T-helper 1 cell treated with Interleukin-12 subunit alpha and Interleukin-12 subunit beta and Interleukin-4 antibody, amounts not matched to agents 30 ng/mL and 1 ng/mL, for 36 hours (primary cell): ENCODE measurements around the gene LZTS3. TPM values are rescaled to one million over a fixed set of nuclear protein-coding genes. Genes with fewer than 3 reads are reported as not detected.
"Not testable (repeated sequence)": the region's sequence is repeated elsewhere in the genome, so short reads cannot be mapped to it uniquely, and the experiment has no call there.

Source experiments
- intact Hi-C: fragments of 100-400 bp; cut with micrococcal nuclease; formaldehyde crosslinking; loops from one replicate; pipeline ENCODE4 v1.15.1; 2024
- total RNA-seq: library from RNA; stranded (reverse); gene quantifications from 2 replicates; pipeline ENCODE4 v1.2.3, GENCODE V29; 2022

The LZTS3 gene
- 0.69 and 0.88 TPM in 2 replicates for total RNA-seq

DNA sequence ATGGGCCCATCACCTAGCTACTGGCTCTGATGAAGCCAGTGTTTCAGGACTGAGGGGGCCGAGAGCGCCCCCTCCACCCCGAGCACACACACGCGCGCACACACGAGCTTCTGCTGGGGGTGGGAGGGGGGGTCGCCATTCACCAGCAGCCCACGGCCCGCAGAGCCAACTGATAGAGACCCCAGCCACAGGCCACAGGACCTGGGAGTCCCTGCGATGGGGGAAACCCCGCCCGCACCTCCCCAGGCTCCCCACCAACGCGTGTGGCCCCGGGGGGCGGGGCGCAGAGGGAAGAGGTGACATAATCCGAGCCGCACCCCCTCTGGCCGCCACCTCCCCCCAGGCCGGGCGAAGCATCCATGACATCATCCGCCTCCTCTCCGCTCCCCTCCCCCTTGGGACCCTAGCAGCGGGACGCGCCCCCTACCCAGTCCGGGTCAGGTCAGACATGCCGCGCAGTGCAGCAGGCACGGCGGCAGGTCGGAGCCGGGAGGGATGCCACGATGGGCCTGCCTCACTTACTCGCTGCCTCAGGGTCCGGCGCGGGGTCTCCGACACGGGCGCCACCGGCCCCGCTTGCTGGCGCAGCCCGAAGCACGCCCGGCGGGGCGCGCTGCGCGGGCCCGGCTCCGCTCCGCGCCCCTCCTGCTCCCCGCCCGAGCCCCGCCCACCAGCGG lies at the start of gene LZTS3:
LZTS3 (minus strand) TSS at position 617 of the 677 bp plus-strand sequence. CDS start 6,386 bp downstream, outside the sequence.
- intact Hi-C loops = loop anchor here (1.0 to 5.0 kb wide), 10 partner anchors 14 to 1071 kb away; partner anchors contain the start of genes DDRGK1, FASTKD5, ITPA and NOP56

DNA sequence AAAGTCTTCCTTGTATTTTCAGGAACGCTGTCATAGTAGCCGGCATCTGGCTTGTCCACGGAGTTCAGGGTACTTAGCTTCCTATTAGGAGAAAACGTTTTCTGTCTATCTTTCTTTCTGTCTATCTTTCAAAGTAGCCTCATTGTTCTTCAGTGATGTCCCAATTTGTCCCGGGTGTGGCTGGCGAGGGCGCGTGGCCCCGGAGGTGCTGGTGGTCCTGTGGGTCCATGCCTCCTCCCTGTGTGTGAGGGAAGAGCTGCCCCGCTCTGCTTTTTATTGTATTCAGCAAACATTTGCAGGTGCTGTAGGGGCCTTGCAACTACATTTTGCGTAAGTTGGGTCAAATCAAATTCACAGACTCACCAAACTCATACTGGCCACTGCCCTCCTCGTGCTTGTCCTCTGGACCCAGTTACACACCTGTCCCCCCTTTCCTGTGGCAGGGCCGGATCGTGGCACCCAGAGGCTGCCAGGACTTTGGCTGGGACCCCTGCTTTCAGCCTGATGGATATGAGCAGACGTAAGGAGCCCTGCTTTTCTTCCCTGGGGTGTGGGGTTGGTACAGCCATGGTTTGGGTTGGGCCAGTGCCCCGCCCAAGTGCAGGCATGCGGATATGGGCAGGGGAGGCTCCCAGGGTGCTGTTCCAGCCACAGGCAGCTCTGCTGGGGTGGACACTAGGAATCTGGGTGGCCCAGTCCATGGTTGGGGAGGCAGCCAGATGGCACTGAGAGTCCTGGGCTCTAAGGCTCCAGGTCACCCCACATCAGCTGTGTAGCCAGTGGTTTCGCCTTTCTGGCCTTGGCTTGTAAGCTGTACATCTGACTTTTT lies 48.3 kb upstream of the LZTS3 start:
- intact Hi-C loops = loop anchor here (2.0 kb wide), 1 partner anchor 13 kb away; the partner anchor contains the start of gene ITPA

GRCh38 chr20:3218307-3218988 lies 45.1 kb upstream of the LZTS3 start:
- intact Hi-C loops = loop anchor here (1.0 to 2.0 kb wide), 6 partner anchors 20 to 252 kb away; partner anchors contain the start of gene ATRN

DNA sequence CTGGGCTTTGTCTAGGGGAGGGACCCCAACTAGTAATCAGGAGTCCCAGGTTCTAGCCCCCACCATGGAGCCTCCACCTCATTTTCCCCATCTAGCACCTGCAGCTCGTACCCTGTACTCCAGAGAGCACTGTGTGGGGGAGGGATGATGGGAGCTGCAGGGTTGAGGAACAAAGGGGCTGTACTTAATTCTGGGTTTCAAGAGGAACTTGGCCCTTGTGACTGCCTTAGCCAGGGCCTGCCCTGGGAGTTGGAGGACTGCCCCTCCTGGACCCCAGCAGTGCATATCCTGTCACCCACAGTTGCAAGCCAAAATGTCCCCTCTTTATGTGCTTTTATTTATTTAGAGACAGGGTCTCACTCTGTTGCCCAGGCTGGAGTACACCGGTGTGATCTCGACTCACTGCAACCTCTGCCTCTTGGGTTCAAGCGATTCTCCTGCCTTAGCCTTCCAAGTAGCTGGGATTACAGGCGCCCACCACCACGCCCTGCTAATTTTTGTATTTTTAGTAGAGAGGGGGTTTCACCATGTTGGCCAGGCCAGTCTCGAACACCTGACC lies 42.1 kb upstream of the LZTS3 start:
- intact Hi-C loops = not testable (repeated sequence)

GRCh38 chr20:3213226-3213625 lies 39.9 kb upstream of the LZTS3 start:
- intact Hi-C loops = no loop called here

DNA sequence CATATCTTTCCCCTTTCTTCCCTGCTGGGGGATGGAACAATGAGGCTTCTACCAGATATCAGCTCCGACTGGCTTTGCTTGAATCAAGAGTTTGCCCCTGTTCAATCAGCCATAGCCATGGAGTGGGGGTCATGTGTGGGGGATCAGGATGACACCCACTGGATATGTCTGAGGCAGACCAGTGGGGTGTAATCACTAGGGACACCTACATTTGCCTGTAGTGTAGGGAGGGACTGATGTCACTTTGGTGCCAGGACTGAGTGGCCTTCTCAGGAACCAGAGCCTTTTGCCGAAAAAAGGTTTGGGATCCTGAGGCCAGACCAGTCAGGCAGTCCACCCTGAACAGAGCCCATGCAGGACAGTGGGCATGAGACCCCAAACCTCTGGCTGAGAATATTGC lies 37.0 kb upstream of the LZTS3 start:
- intact Hi-C loops = no loop called here

- intact Hi-C loops = loop anchor here (1.0 to 10.0 kb wide), 5 partner anchors 13 to 705 kb away; partner anchors contain the start of genes LZTS3 and ZNF343
These were observed 36.6 kb upstream of the LZTS3 start for GRCh38 chr20:3209946-3210317.

DNA sequence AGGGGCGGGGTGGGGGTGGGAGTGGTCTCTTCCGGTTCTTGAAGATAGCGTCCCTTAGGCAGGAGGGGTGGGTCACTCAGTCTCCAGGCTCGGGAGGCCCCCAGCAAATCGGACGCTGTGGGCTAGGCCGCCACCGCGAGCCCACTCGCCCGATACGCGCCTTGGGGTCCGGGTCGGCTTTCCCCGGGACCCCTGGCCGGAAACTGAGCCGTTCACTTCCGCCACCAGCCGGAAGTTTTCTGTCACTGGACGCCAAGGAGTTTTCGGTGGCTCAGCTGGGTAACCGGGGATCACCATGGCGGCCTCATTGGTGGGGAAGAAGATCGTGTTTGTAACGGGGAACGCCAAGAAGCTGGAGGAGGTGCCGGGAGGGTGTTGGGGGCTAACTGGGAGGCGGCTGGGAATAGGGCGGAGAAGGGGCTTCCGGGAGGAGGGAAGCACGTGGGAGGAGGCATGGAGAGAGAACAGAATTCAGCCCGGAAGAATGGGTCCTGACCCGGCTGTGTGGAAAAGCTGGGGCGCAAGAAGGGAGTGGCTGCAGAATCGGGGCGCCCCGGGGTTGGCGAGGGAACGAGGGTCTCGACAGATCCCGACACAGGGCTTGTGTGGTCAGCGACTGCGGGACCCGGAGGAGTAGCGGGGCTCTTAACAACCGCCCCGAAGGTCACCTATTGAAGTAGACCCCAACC lies 36.1 kb upstream of the LZTS3 start, which contains the start of gene ITPA:
ITPA (plus strand) TSS at position 242 of the 689 bp plus-strand sequence; CDS start at position 296, 54 bp downstream.
- intact Hi-C loops = loop anchor here (1.0 to 10.0 kb wide), 5 partner anchors 13 to 705 kb away; partner anchors contain the start of genes LZTS3 and ZNF343

DNA sequence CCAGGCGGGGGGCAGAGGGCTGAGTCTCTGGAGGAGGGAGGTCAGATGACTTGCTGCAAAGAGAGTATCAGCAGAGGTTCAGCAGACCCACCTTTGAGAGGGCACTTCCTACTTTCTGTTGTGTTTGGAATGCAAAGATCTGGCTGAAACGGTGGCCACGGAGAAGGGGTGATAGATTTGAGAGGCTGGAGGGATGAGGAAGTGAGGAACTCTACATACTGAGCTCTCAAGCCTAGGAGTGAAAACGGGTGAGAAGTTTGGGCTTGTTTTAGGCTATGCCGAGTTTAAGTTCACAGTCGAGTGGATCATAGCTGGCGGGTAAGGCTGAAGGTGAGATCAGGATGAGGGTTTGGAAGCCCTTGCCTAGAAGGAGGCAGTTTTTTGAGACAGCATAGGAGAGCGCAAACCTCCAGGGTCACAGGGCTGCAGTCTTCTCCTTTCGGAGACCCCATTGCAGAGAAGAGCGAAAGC lies 35.5 kb upstream of the LZTS3 start:
- intact Hi-C loops = loop anchor here (1.0 to 10.0 kb wide), 5 partner anchors 14 to 704 kb away; partner anchors contain the start of genes LZTS3 and ZNF343

GRCh38 chr20:3204124-3204794 lies 30.9 kb upstream of the LZTS3 start, which contains the start of gene DDRGK1:
Gene DDRGK1, minus strand, starts transcription at chr20:3204682. Its CDS starts 55 bp downstream, at chr20:3204627.
- intact Hi-C loops = loop anchor here (1.0 to 10.0 kb wide), 8 partner anchors 31 to 699 kb away; partner anchors contain the start of genes ATRN, LZTS3 and ZNF343

DNA sequence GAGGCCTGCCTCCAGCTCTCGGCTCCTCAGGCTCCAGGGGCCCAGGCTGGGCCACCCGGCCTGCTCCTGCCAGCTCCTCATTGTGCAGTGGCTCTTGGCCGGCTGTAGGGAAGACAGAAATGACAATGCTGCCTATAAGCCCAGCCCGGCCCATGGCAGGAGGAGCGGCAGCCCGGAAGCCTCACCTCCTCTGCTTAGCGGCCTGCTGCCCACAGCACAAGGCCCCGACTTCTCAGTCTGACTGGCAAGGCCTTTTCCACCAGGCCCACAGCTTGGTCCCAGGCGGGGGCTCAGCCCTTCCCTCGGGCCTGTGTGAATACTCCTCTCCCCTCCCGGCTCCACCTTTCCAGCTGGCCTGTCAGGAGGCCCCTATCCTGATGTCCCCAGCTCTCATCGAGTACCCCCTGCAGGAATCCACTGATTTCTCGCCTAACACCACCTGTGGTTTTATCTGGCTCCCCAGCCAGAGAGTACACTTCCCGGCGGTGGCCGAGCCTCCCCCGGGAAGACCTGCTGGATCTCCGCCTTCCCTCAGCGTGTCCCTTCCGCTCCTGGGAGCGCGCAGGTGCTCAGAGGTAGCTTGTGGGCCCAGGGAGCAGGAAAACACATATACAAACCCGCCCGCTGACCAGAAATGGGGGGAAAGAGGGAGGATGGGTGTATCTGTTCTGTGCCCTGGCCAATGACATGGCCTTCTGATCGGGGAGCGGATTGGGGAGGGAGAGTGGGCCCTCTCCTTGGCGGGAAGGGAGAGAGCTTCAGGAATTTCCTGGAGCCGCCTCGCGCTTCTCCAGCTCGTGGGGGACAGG lies 30.2 kb upstream of the LZTS3 start:
- intact Hi-C loops = loop anchor here (1.0 to 10.0 kb wide), 9 partner anchors 30 to 699 kb away; partner anchors contain the start of genes ATRN, LZTS3 and ZNF343

GRCh38 chr20:3202965-3203314 lies 29.6 kb upstream of the LZTS3 start:
- intact Hi-C loops = loop anchor here (1.0 to 10.0 kb wide), 4 partner anchors 86 to 698 kb away; partner anchors contain the start of genes ATRN and ZNF343

DNA sequence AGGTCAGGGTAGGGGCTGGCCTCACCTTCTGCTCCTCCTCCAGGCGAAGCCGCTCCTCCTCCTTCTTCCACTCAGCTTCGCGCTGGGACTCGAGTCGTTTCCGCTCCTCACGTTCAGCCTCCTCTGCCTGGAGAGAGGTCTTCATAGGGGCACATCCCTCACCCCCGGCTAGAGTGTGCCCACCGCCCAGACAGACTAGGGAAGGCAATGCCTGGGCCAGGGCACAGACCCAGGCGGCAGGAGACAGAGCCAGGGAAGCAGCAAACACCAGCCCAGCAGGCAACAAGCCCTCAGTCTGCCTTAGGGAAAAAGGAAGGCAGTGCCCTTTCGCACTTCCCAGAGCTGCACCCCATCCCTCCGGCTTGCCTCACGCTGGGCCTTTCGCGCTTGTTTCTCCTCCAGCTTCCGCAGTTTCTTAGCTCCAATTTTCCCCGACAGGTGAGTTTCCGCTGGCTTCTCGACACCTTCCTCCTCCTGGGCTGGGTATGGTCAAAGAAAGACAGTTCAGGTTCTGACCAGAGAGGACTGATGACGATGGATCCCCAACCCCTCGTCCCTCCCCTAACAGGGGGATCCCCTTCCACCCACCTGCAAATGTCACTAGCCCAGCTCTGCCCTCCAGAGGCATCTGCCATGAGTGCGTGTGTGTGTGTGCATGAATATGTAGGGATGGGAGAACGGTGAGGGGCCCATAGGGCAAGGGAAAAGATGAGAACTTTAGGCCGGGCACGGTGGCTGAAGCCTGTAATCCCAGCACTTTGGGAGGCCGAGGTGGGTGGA lies 26.8 kb upstream of the LZTS3 start:
- intact Hi-C loops = loop anchor here (5.0 to 10.0 kb wide), 3 partner anchors 83 to 695 kb away; partner anchors contain the start of genes ATRN and ZNF343

DNA sequence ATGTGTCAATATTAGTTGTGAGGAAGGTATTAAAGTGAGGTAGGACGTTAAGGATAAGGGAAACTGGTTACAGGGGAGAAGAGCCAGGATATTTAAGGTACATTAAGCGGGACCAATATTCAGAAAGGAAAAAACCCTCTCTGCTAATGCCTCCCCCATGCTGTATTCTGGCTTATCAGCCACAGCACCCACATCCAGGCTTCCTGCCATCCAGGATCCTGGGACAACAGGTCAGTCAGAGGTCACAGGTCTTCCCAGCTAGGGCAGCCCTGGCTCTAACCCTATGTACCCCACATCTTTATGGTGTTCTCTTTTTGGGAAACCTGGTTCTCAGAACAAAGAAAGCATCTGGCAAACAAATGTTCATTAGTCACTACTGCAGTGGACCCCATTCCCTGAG lies 25.9 kb upstream of the LZTS3 start:
- intact Hi-C loops = no loop called here

- intact Hi-C loops = no loop called here
These were observed 22.4 kb upstream of the LZTS3 start for GRCh38 chr20:3195590-3196237.

DNA sequence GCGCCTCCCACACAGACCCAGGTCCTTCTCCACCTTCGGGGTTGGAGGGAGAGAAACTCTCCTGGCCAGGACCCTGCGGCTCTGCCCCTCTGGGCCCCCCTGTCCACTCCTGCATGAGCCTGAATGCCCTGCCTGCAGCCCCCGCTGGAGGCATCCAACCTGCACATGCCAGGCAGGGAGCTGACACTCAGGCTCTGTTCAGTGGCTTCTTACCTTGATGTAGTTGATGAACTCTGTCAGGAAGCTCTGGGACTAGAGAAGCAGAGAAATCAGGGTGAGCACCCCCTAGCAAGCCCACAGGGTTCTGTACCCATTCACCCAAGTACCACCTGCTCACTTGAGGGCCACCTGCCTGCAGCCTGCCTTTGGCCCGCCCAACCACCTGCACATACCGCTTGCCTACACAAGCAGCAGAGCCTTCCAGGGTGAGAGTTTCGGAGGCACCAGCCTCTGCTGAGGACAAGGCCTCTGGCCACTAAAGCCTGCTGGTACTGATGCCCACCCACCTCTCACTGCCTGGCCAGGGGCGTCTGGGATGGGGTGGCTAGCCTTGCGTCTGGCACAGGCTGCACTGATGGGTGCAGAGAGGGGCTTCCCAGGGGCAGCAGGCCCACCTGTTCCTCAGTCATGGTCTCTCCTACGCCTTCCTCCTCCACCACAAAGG lies 21.4 kb upstream of the LZTS3 start:
- intact Hi-C loops = no loop called here
